Measurements from ENCODE around the gene DSC3.

DNA sequence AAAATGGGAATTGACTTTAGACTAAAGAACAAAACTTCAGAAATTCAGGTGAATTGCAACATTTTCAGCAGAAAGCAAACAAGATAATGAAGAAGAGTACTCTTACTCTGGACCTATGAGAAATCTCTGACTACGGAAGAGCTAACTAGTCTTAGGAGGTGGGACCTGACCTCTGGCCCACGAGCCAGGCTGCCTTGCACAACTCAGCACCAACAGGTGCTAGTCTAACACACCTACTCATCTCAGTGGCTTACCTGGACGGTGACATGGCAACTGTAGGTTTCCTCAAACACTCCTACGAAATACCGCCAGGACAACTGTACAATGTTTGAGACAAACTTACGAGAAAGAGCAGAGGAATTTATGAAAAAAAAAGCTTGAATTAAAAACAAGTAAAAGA lies 3.1 kb upstream of the DSC3 start:
- TF ChIP-seq, protein P1, sequence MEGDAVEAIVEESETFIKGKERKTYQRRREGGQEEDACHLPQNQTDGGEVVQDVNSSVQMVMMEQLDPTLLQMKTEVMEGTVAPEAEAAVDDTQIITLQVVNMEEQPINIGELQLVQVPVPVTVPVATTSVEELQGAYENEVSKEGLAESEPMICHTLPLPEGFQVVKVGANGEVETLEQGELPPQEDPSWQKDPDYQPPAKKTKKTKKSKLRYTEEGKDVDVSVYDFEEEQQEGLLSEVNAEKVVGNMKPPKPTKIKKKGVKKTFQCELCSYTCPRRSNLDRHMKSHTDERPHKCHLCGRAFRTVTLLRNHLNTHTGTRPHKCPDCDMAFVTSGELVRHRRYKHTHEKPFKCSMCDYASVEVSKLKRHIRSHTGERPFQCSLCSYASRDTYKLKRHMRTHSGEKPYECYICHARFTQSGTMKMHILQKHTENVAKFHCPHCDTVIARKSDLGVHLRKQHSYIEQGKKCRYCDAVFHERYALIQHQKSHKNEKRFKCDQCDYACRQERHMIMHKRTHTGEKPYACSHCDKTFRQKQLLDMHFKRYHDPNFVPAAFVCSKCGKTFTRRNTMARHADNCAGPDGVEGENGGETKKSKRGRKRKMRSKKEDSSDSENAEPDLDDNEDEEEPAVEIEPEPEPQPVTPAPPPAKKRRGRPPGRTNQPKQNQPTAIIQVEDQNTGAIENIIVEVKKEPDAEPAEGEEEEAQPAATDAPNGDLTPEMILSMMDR (IDR thresholded peaks at IDR 0.05; ENCODE audit: insufficient read depth, low read length, poor library complexity, severe bottlenecking), result no peak
- no peak for TF ChIP-seq EZH2phosphoT487 (conservative IDR thresholded peaks at IDR 0.05; ENCODE audit: low read length)
